ENCODE data around the gene IKZF4.

GRCh38 chr12:56040963-56041551 is 20.2 kb downstream of the IKZF4 start:
- TF ChIP-seq, protein P1, sequence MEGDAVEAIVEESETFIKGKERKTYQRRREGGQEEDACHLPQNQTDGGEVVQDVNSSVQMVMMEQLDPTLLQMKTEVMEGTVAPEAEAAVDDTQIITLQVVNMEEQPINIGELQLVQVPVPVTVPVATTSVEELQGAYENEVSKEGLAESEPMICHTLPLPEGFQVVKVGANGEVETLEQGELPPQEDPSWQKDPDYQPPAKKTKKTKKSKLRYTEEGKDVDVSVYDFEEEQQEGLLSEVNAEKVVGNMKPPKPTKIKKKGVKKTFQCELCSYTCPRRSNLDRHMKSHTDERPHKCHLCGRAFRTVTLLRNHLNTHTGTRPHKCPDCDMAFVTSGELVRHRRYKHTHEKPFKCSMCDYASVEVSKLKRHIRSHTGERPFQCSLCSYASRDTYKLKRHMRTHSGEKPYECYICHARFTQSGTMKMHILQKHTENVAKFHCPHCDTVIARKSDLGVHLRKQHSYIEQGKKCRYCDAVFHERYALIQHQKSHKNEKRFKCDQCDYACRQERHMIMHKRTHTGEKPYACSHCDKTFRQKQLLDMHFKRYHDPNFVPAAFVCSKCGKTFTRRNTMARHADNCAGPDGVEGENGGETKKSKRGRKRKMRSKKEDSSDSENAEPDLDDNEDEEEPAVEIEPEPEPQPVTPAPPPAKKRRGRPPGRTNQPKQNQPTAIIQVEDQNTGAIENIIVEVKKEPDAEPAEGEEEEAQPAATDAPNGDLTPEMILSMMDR (conservative IDR thresholded peaks at IDR 0.05; ENCODE audit: low read length) = no peak
- no peak for TF ChIP-seq EZH2phosphoT487 (IDR thresholded peaks at IDR 0.05; ENCODE audit: borderline replicate concordance)

Measured in Loucy (cell line).